HEK293 (cell line): Measurements from ENCODE around the gene PKIG.

Experiments used
- CTCF ChIA-PET: fragments of 350-600 bp; formaldehyde crosslinking; extraction: SDS; loops from one replicate; lab custom pipeline; 2021; ENCODE audit warnings: antibody characterized with exemption; lab: Yijun Ruan, JAX
- POLR2A ChIA-PET: fragments of 300-600 bp; formaldehyde crosslinking; extraction: SDS; loops from one replicate; lab custom pipeline; 2020; ENCODE audit warnings: antibody characterized with exemption, inconsistent platforms; lab: Yijun Ruan, JAX
- H3K27ac ChIP-seq: fragments of 200-500 bp; sonication (Bioruptor generic); 2 replicates; pipeline ENCODE4 v1.5.1; 2014; ENCODE audit warnings: low read depth, low read length, control low read depth, inconsistent platforms; ENCODE audit errors: extremely low read depth
- H3K36me3 ChIP-seq, 2 experiments: fragments of 200-500 bp in 1 of 2; sonication (Bioruptor generic) in 1 of 2; 1 replicate in 1 of 2; 2 replicates in 1 of 2; pipeline ENCODE4 v1.5.1; 2014 to 2017; ENCODE audit warnings: inconsistent platforms in 2 of 2, low read length in 2 of 2; ENCODE audit not compliant: control insufficient read depth in 2 of 2, insufficient read depth in 1 of 2
- H3K4me1 ChIP-seq: fragments of 200-500 bp; sonication (Bioruptor generic); 2 replicates; pipeline ENCODE4 v1.5.1; 2014; ENCODE audit warnings: mild to moderate bottlenecking, low read length, inconsistent platforms; ENCODE audit not compliant: control insufficient read depth, insufficient read depth
- H3K4me3 ChIP-seq: 2 replicates; pipeline ENCODE4 v1.5.1; 2011; ENCODE audit warnings: low read depth, mild to moderate bottlenecking, control low read depth, low read length, moderate library complexity
- H3K9me3 ChIP-seq: fragments of 200-500 bp; sonication (Bioruptor generic); 2 replicates; pipeline ENCODE4 v1.5.1; 2014; ENCODE audit warnings: low read depth, low read length, inconsistent platforms; ENCODE audit not compliant: control insufficient read depth, insufficient read depth
- GLIS2 ChIP-seq: fragments of 450-650 bp; formaldehyde crosslinking; IDR thresholded peaks from 2 replicates; pipeline ENCODE4 v1.5.1; 2016; ENCODE audit warnings: missing biosample characterization, missing genetic modification characterization
- YY1 ChIP-seq: fragments of 450-650 bp; formaldehyde crosslinking; IDR thresholded peaks from 2 replicates; pipeline ENCODE4 v1.5.1; 2018; ENCODE audit warnings: missing biosample characterization, missing genetic modification characterization
- ZBTB20 ChIP-seq: fragments of 450-650 bp; formaldehyde crosslinking; IDR thresholded peaks from 2 replicates; pipeline ENCODE4 v1.5.1; 2016; ENCODE audit warnings: missing biosample characterization, missing genetic modification characterization
- ZBTB48 ChIP-seq: fragments of 450-650 bp; formaldehyde crosslinking; IDR thresholded peaks from 2 replicates; pipeline ENCODE4 v1.5.1; 2016; ENCODE audit warnings: missing biosample characterization, missing genetic modification characterization
- ZNF302 ChIP-seq: fragments of 450-650 bp; formaldehyde crosslinking; IDR thresholded peaks from 2 replicates; pipeline ENCODE4 v1.5.1; 2016; ENCODE audit warnings: missing biosample characterization, missing genetic modification characterization, low read depth
- ZNF311 ChIP-seq: fragments of 450-650 bp; formaldehyde crosslinking; IDR thresholded peaks from 2 replicates; pipeline ENCODE4 v1.5.1; 2017; ENCODE audit warnings: missing biosample characterization, missing genetic modification characterization, borderline replicate concordance
- ZNF335 ChIP-seq: fragments of 450-650 bp; formaldehyde crosslinking; conservative IDR thresholded peaks from 2 replicates; pipeline ENCODE4 v1.5.1; 2016; ENCODE audit warnings: missing biosample characterization, missing genetic modification characterization
- ZNF366 ChIP-seq: fragments of 450-650 bp; formaldehyde crosslinking; conservative IDR thresholded peaks from 2 replicates; pipeline ENCODE4 v1.5.1; 2016; ENCODE audit warnings: missing biosample characterization, missing genetic modification characterization
- ZNF404 ChIP-seq: fragments of 450-650 bp; formaldehyde crosslinking; IDR thresholded peaks from 2 replicates; pipeline ENCODE4 v1.5.1; 2017; ENCODE audit warnings: missing biosample characterization, missing genetic modification characterization
- ZNF501 ChIP-seq: fragments of 450-650 bp; formaldehyde crosslinking; IDR thresholded peaks from 2 replicates; pipeline ENCODE4 v1.5.1; 2016; ENCODE audit warnings: missing biosample characterization, missing genetic modification characterization
- ZNF548 ChIP-seq: fragments of 450-650 bp; formaldehyde crosslinking; IDR thresholded peaks from 2 replicates; pipeline ENCODE4 v1.5.1; 2016; ENCODE audit warnings: missing biosample characterization, missing genetic modification characterization
- ZNF555 ChIP-seq: fragments of 450-650 bp; formaldehyde crosslinking; conservative IDR thresholded peaks from 2 replicates; pipeline ENCODE4 v1.5.1; 2017; ENCODE audit warnings: missing biosample characterization, mild to moderate bottlenecking, missing genetic modification characterization, inconsistent platforms
- ZNF747 ChIP-seq: fragments of 450-650 bp; formaldehyde crosslinking; IDR thresholded peaks from 2 replicates; pipeline ENCODE4 v1.5.1; 2016; ENCODE audit warnings: missing biosample characterization, missing genetic modification characterization
- TF ChIP-seq, protein P1 (sequence below): fragments of 450-650 bp; formaldehyde crosslinking; IDR thresholded peaks from 2 replicates; pipeline ENCODE4 v1.5.1; 2016; ENCODE audit warnings: missing biosample characterization, missing genetic modification characterization, low read depth
- TF ChIP-seq, protein P2 (sequence below): fragments of 450-650 bp; formaldehyde crosslinking; conservative IDR thresholded peaks from 2 replicates; pipeline ENCODE4 v1.5.1; 2016; ENCODE audit warnings: low read depth, missing biosample characterization, missing genetic modification characterization
- TF ChIP-seq, protein P3 (sequence below): fragments of 450-650 bp; formaldehyde crosslinking; IDR thresholded peaks from 2 replicates; pipeline ENCODE4 v1.5.0; 2017; ENCODE audit warnings: missing biosample characterization, missing genetic modification characterization, borderline replicate concordance
- TF ChIP-seq, protein P4 (sequence below): fragments of 450-650 bp; formaldehyde crosslinking; IDR thresholded peaks from 2 replicates; pipeline ENCODE4 v1.5.1; 2016; ENCODE audit warnings: missing biosample characterization, missing genetic modification characterization, borderline replicate concordance
- TF ChIP-seq, protein P5 (sequence below): fragments of 450-650 bp; formaldehyde crosslinking; IDR thresholded peaks from 2 replicates; pipeline ENCODE4 v1.5.1; 2016; ENCODE audit warnings: missing biosample characterization, missing genetic modification characterization

The PKIG gene

DNA sequence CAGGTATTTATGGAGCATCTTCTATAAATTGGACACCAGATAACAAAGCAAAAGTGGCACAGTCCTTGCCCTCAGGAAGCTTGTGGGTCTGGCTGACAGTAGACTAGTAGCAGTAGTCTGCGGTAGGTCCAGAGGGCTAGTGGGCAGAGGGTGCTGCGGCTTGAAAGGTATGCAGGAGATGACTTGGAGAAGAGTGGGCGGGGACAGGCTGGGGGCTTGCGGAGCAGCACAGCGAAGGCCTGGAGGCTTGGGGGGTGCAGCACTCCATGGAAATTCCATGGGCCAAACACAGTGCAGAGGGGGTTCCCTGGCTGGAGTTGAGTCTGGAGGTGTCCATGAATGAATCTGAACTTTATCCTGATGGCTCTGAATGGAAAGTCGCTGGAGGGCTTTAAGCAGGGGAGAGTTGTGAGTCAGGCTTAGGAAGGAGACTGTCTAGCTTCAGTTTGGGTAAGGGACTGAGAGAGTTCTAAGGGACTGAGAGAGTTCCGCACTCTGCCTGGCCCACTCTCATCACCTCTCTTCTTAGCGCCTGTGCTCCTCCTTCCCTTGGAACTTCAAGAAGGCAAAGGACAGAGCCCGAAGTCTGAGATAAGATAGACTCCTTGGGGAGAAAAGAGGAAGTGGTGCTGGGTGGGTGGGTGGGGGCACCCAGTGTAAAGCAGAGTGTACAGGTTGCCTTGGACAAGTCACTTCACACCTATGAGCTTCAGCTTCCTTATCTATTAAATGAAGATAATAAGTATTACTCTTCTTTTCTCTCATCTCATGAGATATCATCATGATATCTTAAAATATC lies 8.8 kb downstream of the PKIG start:
- H3K27ac ChIP-seq = no peak overlapping the region
- H3K4me3 ChIP-seq = no peak overlapping the region
- H3K9me3 ChIP-seq = no peaks in the 10 kb centered on the region
- peaks cover 0 to 7% of the 10 kb centered on the region in 2 experiments; a peak in 1 of 3 replicates for H3K36me3 ChIP-seq
- POLR2A ChIA-PET = no interaction called here
- TF ChIP-seq ZNF404 (tag by site-specific recombination) (no peak), ZNF548 (no peak), ZBTB48 (tag by site-specific recombination) (no peak)
- TF ChIP-seq, protein P1, sequence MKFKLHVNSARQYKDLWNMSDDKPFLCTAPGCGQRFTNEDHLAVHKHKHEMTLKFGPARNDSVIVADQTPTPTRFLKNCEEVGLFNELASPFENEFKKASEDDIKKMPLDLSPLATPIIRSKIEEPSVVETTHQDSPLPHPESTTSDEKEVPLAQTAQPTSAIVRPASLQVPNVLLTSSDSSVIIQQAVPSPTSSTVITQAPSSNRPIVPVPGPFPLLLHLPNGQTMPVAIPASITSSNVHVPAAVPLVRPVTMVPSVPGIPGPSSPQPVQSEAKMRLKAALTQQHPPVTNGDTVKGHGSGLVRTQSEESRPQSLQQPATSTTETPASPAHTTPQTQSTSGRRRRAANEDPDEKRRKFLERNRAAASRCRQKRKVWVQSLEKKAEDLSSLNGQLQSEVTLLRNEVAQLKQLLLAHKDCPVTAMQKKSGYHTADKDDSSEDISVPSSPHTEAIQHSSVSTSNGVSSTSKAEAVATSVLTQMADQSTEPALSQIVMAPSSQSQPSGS (tag by site-specific recombination) = no peak
- TF ChIP-seq, protein P2, sequence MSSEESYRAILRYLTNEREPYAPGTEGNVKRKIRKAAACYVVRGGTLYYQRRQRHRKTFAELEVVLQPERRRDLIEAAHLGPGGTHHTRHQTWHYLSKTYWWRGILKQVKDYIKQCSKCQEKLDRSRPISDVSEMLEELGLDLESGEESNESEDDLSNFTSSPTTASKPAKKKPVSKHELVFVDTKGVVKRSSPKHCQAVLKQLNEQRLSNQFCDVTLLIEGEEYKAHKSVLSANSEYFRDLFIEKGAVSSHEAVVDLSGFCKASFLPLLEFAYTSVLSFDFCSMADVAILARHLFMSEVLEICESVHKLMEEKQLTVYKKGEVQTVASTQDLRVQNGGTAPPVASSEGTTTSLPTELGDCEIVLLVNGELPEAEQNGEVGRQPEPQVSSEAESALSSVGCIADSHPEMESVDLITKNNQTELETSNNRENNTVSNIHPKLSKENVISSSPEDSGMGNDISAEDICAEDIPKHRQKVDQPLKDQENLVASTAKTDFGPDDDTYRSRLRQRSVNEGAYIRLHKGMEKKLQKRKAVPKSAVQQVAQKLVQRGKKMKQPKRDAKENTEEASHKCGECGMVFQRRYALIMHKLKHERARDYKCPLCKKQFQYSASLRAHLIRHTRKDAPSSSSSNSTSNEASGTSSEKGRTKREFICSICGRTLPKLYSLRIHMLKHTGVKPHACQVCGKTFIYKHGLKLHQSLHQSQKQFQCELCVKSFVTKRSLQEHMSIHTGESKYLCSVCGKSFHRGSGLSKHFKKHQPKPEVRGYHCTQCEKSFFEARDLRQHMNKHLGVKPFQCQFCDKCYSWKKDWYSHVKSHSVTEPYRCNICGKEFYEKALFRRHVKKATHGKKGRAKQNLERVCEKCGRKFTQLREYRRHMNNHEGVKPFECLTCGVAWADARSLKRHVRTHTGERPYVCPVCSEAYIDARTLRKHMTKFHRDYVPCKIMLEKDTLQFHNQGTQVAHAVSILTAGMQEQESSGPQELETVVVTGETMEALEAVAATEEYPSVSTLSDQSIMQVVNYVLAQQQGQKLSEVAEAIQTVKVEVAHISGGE (tag by site-specific recombination) = no peak
- TF ChIP-seq, all 188 proteins: peak for 0
- no peaks in the 10 kb centered on the region for H3K4me1 ChIP-seq
- CTCF ChIA-PET = interaction anchor here (0.6 to 0.8 kb wide), 3 partner anchors 8 to 193 kb away, joined by 3 to 8 read pairs (median 3); no protein-coding TSS in a partner anchor

DNA sequence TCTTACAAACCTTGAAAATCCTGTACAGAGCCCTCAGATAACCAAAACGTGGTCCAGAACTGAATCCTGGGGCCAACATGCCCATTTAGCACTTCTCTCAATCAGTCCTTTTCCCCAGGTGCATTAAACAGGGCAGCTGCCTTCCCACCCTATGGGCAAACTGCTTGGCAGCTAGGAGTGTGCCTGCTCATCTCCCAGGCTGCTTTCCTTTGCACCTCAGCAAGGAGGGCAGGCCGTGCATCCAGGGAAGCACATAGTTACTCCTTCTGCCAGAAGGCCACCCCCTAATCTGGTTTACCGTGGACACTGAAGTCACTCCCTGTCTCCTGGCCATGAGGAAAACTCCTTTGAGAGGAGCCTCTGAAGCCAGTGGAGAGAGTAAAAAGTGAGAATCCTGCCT lies 10.0 kb downstream of the PKIG start:
- H3K36me3 ChIP-seq = peaks cover 0 to 7% of the 10 kb centered on the region in 2 experiments; a peak in 1 of 3 replicates
- ChIA-PET POLR2A (no interaction called here), CTCF (no interaction called here)
- no peaks in the 10 kb centered on the region for H3K4me1 ChIP-seq
- no peak overlapping the region for H3K27ac ChIP-seq
- H3K4me3 ChIP-seq = no peak overlapping the region
- TF ChIP-seq, protein P3, sequence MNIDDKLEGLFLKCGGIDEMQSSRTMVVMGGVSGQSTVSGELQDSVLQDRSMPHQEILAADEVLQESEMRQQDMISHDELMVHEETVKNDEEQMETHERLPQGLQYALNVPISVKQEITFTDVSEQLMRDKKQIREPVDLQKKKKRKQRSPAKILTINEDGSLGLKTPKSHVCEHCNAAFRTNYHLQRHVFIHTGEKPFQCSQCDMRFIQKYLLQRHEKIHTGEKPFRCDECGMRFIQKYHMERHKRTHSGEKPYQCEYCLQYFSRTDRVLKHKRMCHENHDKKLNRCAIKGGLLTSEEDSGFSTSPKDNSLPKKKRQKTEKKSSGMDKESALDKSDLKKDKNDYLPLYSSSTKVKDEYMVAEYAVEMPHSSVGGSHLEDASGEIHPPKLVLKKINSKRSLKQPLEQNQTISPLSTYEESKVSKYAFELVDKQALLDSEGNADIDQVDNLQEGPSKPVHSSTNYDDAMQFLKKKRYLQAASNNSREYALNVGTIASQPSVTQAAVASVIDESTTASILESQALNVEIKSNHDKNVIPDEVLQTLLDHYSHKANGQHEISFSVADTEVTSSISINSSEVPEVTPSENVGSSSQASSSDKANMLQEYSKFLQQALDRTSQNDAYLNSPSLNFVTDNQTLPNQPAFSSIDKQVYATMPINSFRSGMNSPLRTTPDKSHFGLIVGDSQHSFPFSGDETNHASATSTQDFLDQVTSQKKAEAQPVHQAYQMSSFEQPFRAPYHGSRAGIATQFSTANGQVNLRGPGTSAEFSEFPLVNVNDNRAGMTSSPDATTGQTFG = no peak
- TF ChIP-seq, protein P4, sequence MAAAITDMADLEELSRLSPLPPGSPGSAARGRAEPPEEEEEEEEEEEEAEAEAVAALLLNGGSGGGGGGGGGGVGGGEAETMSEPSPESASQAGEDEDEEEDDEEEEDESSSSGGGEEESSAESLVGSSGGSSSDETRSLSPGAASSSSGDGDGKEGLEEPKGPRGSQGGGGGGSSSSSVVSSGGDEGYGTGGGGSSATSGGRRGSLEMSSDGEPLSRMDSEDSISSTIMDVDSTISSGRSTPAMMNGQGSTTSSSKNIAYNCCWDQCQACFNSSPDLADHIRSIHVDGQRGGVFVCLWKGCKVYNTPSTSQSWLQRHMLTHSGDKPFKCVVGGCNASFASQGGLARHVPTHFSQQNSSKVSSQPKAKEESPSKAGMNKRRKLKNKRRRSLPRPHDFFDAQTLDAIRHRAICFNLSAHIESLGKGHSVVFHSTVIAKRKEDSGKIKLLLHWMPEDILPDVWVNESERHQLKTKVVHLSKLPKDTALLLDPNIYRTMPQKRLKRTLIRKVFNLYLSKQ (tag by site-specific recombination) = no peak
- TF ChIP-seq ZNF747 (no peak), ZNF335 (no peak), ZBTB20 (tag by site-specific recombination) (no peak), ZNF302 (no peak), ZNF501 (no peak), ZNF555 (no peak), ZNF366 (tag by site-specific recombination) (no peak), ZNF311 (tag by site-specific recombination) (no peak), ZBTB48 (tag by site-specific recombination) (no peak), YY1 (tag by site-specific recombination) (no peak), GLIS2 (tag by site-specific recombination) (no peak)
- TF ChIP-seq, protein P5, sequence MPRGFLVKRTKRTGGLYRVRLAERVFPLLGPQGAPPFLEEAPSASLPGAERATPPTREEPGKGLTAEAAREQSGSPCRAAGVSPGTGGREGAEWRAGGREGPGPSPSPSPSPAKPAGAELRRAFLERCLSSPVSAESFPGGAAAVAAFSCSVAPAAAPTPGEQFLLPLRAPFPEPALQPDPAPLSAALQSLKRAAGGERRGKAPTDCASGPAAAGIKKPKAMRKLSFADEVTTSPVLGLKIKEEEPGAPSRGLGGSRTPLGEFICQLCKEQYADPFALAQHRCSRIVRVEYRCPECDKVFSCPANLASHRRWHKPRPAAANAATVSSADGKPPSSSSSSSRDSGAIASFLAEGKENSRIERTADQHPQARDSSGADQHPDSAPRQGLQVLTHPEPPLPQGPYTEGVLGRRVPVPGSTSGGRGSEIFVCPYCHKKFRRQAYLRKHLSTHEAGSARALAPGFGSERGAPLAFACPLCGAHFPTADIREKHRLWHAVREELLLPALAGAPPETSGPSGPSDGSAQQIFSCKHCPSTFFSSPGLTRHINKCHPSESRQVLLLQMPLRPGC = no peak
- no peaks in the 10 kb centered on the region for H3K9me3 ChIP-seq
